B cell (primary cell): Measurements from ENCODE around the gene AGAP1. TPM values are rescaled to one million over a fixed set of nuclear protein-coding genes. Genes with fewer than 3 reads are reported as not detected.

Experiments
- ATAC-seq: fragments of 200-7000 bp; cut with Tn5 transposase; one replicate; pipeline ENCODE4 v1.10.0; 2021; ENCODE audit warnings: low read depth, mild to moderate bottlenecking, moderate number of reproducible peaks, moderate library complexity
- CTCF ChIA-PET: fragments of 350-600 bp; sonication (Branson Sonifier 250); formaldehyde crosslinking; loops from one replicate; lab custom pipeline; 2021; ENCODE audit warnings: antibody characterized with exemption, inconsistent platforms; lab: Charles Lee
- POLR2A ChIA-PET: fragments of 350-600 bp; sonication (Branson Sonifier 250); formaldehyde crosslinking; loops from one replicate; lab custom pipeline; 2021; ENCODE audit warnings: antibody characterized with exemption; lab: Charles Lee
- DNase-seq: peaks from one replicate; pipeline ENCODE4 v3.0.0; 2013
- H2AFZ ChIP-seq: 2 replicates; pipeline ENCODE4 v1.6.1; 2012; ENCODE audit warnings: mild to moderate bottlenecking, low read depth, low read length; ENCODE audit not compliant: insufficient read depth, poor library complexity, severe bottlenecking
- H3K27ac ChIP-seq, 2 donors: 1 replicate in 1 of 2; 2 replicates in 1 of 2; pipeline ENCODE4 v1.5.1; 2012 to 2013; ENCODE audit warnings: low read length in 2 of 2, mild to moderate bottlenecking in 2 of 2, moderate library complexity in 1 of 2
- H3K27me3 ChIP-seq, 4 experiments: fragments of 200-600 bp in 1 of 4; sonication (generic) in 1 of 4; replicated peaks in 1 of 4; 1 replicate in 2 of 4; 2 replicates in 2 of 4; pipeline versions ENCODE4 v1.6.1 to v1.7.0; 2013 to 2016; ENCODE audit warnings: low read length in 3 of 4, mild to moderate bottlenecking in 2 of 4, mixed read lengths in 1 of 4, moderate library complexity in 1 of 4; ENCODE audit not compliant: insufficient read depth in 4 of 4, control insufficient read depth in 3 of 4; ENCODE audit errors: control extremely low read depth in 1 of 4
- H3K36me3 ChIP-seq, 2 experiments: replicated peaks in 1 of 2; 1 replicate in 1 of 2; 2 replicates in 1 of 2; pipeline versions ENCODE4 v1.6.1 to v1.7.1; 2013; ENCODE audit warnings: low read length in 1 of 2; ENCODE audit not compliant: insufficient read depth in 2 of 2, control insufficient read depth in 1 of 2; ENCODE audit errors: control extremely low read depth in 1 of 2, extremely low read depth in 1 of 2
- H3K4me1 ChIP-seq, 2 donors: fragments of 200-600 bp in 1 of 2; sonication (generic) in 1 of 2; 1 replicate in 1 of 2; 2 replicates in 1 of 2; pipeline versions ENCODE4 v1.5.1 to v1.6.1; 2013 to 2017; ENCODE audit warnings: low read length in 2 of 2; ENCODE audit not compliant: control insufficient read depth in 2 of 2, insufficient read depth in 2 of 2
- H3K4me2 ChIP-seq: replicated peaks from 2 replicates; pipeline ENCODE3; 2012; ENCODE audit warnings: mild to moderate bottlenecking, low read depth, low read length; ENCODE audit not compliant: poor library complexity, severe bottlenecking
- H3K4me3 ChIP-seq, 5 experiments: fragments of 200-600 bp in 1 of 5; sonication (generic) in 1 of 5; 1 replicate in 3 of 5; 2 replicates in 2 of 5; pipeline versions ENCODE4 v1.5.1 to v1.7.0; 2011 to 2016; ENCODE audit warnings: low read length in 4 of 5, mild to moderate bottlenecking in 4 of 5, low read depth in 2 of 5, control low read depth in 1 of 5, moderate library complexity in 1 of 5; ENCODE audit not compliant: insufficient read depth in 1 of 5; ENCODE audit errors: control extremely low read depth in 1 of 5, extremely low read depth in 1 of 5
- H3K79me2 ChIP-seq: fragments of 200-600 bp; sonication (generic); one replicate; pipeline ENCODE4 v1.6.0; 2016; ENCODE audit warnings: low read length; ENCODE audit not compliant: control insufficient read depth, insufficient read depth
- H3K9ac ChIP-seq: fragments of 200-600 bp; sonication (generic); 2 replicates; pipeline ENCODE4 v1.6.1; 2017; ENCODE audit warnings: mild to moderate bottlenecking, low read length, moderate library complexity
- H3K9me3 ChIP-seq, 3 donors: one replicate each; pipeline versions ENCODE4 v1.6.1 to v1.7.1; 2013; ENCODE audit warnings: low read length in 2 of 3; ENCODE audit not compliant: control insufficient read depth in 2 of 3, insufficient read depth in 1 of 3; ENCODE audit errors: control extremely low read depth in 1 of 3
- H4K20me1 ChIP-seq: 2 replicates; pipeline ENCODE4 v1.6.0; 2012; ENCODE audit warnings: mild to moderate bottlenecking, low read length; ENCODE audit not compliant: insufficient read depth, control insufficient read depth, poor library complexity, severe bottlenecking
- H3K27ac Mint-ChIP-seq: one replicate; pipeline ENCODE4 v1.8.0; 2021; ENCODE audit warnings: mixed read lengths
- H3K27me3 Mint-ChIP-seq: one replicate; pipeline ENCODE4 v1.8.0; 2021; ENCODE audit warnings: mixed read lengths
- H3K4me1 Mint-ChIP-seq: one replicate; pipeline ENCODE4 v1.8.0; 2021; ENCODE audit warnings: mixed read lengths
- H3K4me3 Mint-ChIP-seq: one replicate; pipeline ENCODE4 v1.8.0; 2021; ENCODE audit warnings: mixed read lengths
- H3K9me3 Mint-ChIP-seq: one replicate; pipeline ENCODE4 v1.8.0; 2022; ENCODE audit warnings: mixed read lengths; ENCODE audit not compliant: insufficient read depth
- CTCF ChIP-seq: fragments of 200-600 bp; IDR thresholded peaks from one replicate; pipeline ENCODE4 v1.8.0; 2022; ENCODE audit warnings: antibody characterized with exemption, mild to moderate bottlenecking
- EZH2 ChIP-seq: IDR thresholded peaks from 2 replicates; pipeline ENCODE4 v1.6.1; 2012; ENCODE audit warnings: borderline replicate concordance, low read depth, mild to moderate bottlenecking, moderate library complexity, low read length; ENCODE audit not compliant: insufficient read depth, poor library complexity, severe bottlenecking
- WGBS: methylation state at CpG from one replicate; pipeline ENCODE4 v1.1.5; 2013; ENCODE audit warnings: missing lambda C conversion rate; ENCODE audit not compliant: insufficient coverage; 5-methylcytosine and 5-hydroxymethylcytosine counted together
- intact Hi-C: fragments of 100-400 bp; cut with micrococcal nuclease; formaldehyde crosslinking; loops from one replicate; pipeline ENCODE4 v1.10.0; 2022
- polyA plus RNA-seq: library from polyadenylated mRNA; depleted of rRNA; stranded (reverse); fragments of >200 nt; gene quantifications from 2 replicates; pipeline ENCODE4 v1.2.3, GENCODE V29; 2012
- total RNA-seq, 2 donors: library from RNA; stranded (reverse); fragments of 120-200 nt in 1 of 2; gene quantifications; 1 replicate in 1 of 2; 2 replicates in 1 of 2; pipeline versions ENCODE4 v1.2.3 to v1.2.4, GENCODE V29; 2013 to 2022

Gene AGAP1
- total and polyA plus RNA-seq, 2 donors (not counting 1 experiment from before 2014, with no cell fraction given) = 0.01 TPM; not detected in 1

GRCh38 chr2:236169741-236170589 lies 676.1 kb downstream of the AGAP1 start:
- TF ChIP-seq CTCF = no peak
- no peak for TF ChIP-seq EZH2
- Histone ChIP-seq H3K27me3 (peaks cover 0 to 80% (median 43%) of the 10 kb centered on the region in 4 experiments), H3K4me2 (no peak overlapping the region), H3K9me3 (peaks cover 0 to 30% (median 0%) of the 10 kb centered on the region in 3 donors), H3K27ac (no peak overlapping the region), H3K79me2 (no peaks in the 10 kb centered on the region), H3K4me3 (no peak overlapping the region), H3K9ac (no peak overlapping the region), H4K20me1 (no peaks in the 10 kb centered on the region), H3K36me3 (no peaks in the 10 kb centered on the region), H3K4me1 (peaks cover 0 to 12% of the 10 kb centered on the region in 2 donors), H2AFZ (no peak overlapping the region)
- Mint-ChIP-seq H3K27ac (no peak overlapping the region), H3K4me3 (no peak overlapping the region), H3K27me3 (peaks cover 65% of the 10 kb centered on the region), H3K4me1 (peaks cover 8% of the 10 kb centered on the region), H3K9me3 (no peaks in the 10 kb centered on the region)
- ATAC-seq = no peak
- DNase-seq = no peak
- intact Hi-C loops = no loop called here
- 12% methylated on average over 15 of the region's 38 CpGs for WGBS
- ChIA-PET CTCF (no interaction called here), POLR2A (no interaction called here)

GRCh38 chr2:236170590-236171165 lies 676.8 kb downstream of the AGAP1 start:
- no peak overlapping the region for H3K27ac ChIP-seq
- H3K27me3 Mint-ChIP-seq = peaks cover 62% of the 10 kb centered on the region
- no peak overlapping the region for H3K4me2 ChIP-seq
- no peaks in the 10 kb centered on the region for H4K20me1 ChIP-seq
- H3K9me3 Mint-ChIP-seq = no peaks in the 10 kb centered on the region
- ATAC-seq (no peak), DNase-seq (no peak)
- TF ChIP-seq EZH2 = no peak
- TF ChIP-seq CTCF = no peak
- no peaks in the 10 kb centered on the region for H3K36me3 ChIP-seq
- peaks cover 0 to 79% (median 39%) of the 10 kb centered on the region in 4 experiments for H3K27me3 ChIP-seq
- intact Hi-C loops = no loop called here
- WGBS = 17% methylated on average over 19 of the region's 21 CpGs
- no peak overlapping the region for H3K27ac Mint-ChIP-seq
- no peak overlapping the region for H2AFZ ChIP-seq
- ChIA-PET CTCF (no interaction called here), POLR2A (no interaction called here)
- H3K4me1 Mint-ChIP-seq = peaks cover 8% of the 10 kb centered on the region
- H3K4me3 Mint-ChIP-seq = no peak overlapping the region
- H3K9me3 ChIP-seq = peaks cover 0 to 29% (median 0%) of the 10 kb centered on the region in 3 donors
- peaks cover 0 to 12% of the 10 kb centered on the region in 2 donors for H3K4me1 ChIP-seq
- no peaks in the 10 kb centered on the region for H3K79me2 ChIP-seq
- no peak overlapping the region for H3K4me3 ChIP-seq
- no peak overlapping the region for H3K9ac ChIP-seq
